Suprapubic skin (tissue), 4 donors: Measurements from ENCODE around the gene XAB2.

Experiments
- CTCF ChIP-seq, 2 donors: fragments of 200-600 bp in 1 of 2; fragments of 450-650 bp in 1 of 2; sonication (generic) in 1 of 2; IDR thresholded peaks; one replicate each; pipeline ENCODE4 v1.5.1; 2016 to 2019; ENCODE audit warnings: antibody characterized with exemption in 2 of 2, mild to moderate bottlenecking in 1 of 2, moderate library complexity in 1 of 2
- EP300 ChIP-seq: sonication (generic); formaldehyde crosslinking; IDR thresholded peaks from one replicate; pipeline ENCODE4 v1.6.1; 2017; ENCODE audit warnings: antibody characterized with exemption
- POLR2AphosphoS5 ChIP-seq, 3 donors: sonication (generic); formaldehyde crosslinking; IDR thresholded peaks; one replicate each; pipeline ENCODE4 v1.6.1; 2017; ENCODE audit warnings: antibody characterized with exemption in 3 of 3

GRCh38 chr19:7618771-7619510, 10.4 kb downstream of the XAB2 start:
- TF ChIP-seq CTCF (IDR thresholded peaks at IDR 0.05) (no peak), POLR2AphosphoS5 (IDR thresholded peaks at IDR 0.05) (no peak), EP300 (no peak)
